DMS 273 (cell line): ENCODE results near the gene RPUSD1.
"Not testable (repeated sequence)": the region's sequence is repeated elsewhere in the genome, so short reads cannot be mapped to it uniquely, and the experiment has no call there.

ENCODE experiments used
- DNase-seq: peaks from one replicate; lab custom pipeline; 2025; ENCODE audit not compliant: unreplicated experiment; lab: John Stamatoyannopoulos, UW

The RPUSD1 gene

GRCh38 chr16:751152-752006 lies 36.8 kb downstream of the RPUSD1 start:
- no peak for DNase-seq

GRCh38 chr16:750485-750884 lies 37.7 kb downstream of the RPUSD1 start:
- no peak for DNase-seq

DNA sequence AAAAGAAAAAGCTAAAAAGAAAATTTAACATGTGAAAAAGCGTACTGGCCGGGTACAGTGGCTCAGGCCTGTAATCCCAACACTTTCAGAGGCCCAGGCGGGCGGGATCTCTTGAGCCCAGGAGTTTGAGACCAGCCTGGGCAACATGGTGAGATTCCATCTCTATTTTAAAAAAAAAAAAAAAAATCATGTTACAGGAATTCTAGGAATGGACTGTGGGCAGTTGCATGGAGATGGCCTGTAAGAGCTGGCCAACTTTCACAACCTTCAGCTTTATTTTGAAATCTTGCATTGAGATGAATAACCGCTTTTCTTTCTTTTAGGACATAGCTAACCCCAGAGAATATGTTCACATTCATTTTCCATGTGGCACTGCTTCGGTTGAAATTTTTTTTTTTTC lies 39.2 kb downstream of the RPUSD1 start:
- no peak for DNase-seq

GRCh38 chr16:747978-748746 lies 40.0 kb downstream of the RPUSD1 start:
- DNase-seq: no peak

DNA sequence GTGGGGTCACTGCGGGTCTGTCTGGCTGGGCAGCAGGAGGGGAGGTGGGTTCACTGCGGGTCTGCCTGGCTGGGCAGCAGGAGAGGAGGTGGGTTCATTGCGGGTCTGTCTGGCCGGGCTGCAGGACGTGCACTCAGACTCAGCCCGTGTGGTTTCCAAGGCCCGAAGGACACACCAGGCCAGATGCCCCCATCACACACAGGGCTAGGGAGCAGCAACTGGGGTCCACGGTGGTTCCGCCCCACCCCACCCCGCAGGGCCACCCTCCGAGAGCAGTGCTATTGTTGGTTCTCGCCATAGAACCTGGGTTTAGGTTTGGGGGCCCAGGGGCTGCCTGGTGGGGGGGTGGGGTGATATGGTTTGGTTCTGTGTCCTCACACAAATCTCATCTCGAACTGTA lies 41.5 kb downstream of the RPUSD1 start:
- no peak for DNase-seq

DNA sequence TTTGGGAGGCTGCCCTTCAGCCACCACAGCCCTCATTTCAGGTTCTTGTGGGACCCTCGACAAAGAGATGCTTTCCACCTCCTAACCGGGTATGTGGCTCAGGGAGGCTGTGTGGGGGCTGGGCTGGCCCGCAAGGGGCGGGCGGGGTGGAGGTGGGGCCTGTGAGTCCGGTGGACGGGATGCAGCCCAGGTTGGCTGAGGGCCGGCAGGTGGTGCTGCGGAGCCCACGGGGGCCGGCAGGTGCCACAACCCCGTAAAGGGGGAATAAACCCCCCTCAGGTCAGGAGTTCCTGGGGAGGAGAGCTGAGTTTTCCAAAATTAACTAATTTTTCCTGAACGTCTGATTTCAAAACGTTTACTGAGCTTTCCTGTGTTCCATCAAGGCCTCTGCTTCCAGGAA lies 42.4 kb downstream of the RPUSD1 start:
- DNase-seq: peak; percentile 46

GRCh38 chr16:743794-744500 lies 44.2 kb downstream of the RPUSD1 start:
- DNase-seq: no peak

DNA sequence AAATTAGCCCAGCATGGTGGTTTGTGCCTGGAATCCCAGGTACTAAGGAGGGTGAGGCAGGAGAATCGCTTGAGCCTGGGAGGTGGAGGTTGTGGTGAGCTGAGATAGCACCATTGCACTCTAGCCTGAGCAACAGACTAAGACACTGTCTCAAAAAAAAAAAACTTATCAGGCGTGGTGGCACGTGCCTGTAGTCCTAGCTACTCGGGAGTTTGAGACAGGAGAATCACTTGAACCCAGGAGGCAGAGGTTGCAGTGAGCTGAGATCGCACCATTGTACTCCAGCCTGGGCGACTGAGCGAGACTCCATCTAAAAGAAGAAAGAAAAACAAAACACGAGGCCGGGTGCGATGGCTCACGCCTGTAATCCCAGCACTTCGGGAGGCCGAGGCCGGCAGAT lies 45.3 kb downstream of the RPUSD1 start:
- DNase-seq: not testable (repeated sequence)

GRCh38 chr16:741986-742629 lies 46.1 kb downstream of the RPUSD1 start:
- DNase-seq: no peak

DNA sequence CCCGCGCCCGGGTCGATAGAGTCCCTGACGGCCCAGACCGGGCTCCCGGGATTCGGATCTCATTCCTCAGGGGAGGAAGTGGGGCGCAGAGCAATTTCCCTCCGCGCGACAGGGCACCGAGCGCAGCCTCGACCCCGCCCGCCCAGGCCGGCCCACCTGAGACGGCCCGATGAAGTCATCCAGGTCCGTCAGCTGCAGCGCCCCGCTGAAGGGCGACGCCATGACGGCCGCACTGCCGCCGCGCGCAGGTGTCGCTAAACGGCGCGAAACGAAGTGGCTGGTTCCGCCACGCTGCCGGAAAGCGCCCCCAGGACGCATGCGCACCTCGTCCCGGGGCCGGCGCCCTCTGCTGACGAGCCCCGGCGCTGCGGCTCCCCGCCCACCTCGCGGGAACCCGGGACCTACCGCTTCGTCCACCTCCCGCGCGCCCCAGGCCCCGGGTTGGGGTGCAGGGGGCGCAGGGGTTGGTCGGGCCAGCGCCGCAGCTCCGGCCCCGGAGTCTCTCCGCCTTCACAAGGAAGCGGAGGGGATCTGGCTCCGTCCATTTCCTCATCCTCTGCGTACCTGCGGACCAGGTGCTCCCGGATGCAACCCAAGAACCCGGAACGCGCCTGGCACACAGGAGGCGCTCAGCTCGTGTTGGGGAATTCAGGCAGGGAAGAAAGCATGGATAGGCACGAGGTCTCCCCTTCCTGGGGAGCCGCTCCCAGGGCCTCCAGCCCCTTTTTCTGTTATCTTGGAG lies 47.2 kb downstream of the RPUSD1 start, which contains the start of gene CIAO3:
CIAO3 (minus strand) TSS at position 234 of the 742 bp plus-strand sequence; CDS start at position 222, 12 bp downstream.
- DNase-seq: peak; percentile 97

DNA sequence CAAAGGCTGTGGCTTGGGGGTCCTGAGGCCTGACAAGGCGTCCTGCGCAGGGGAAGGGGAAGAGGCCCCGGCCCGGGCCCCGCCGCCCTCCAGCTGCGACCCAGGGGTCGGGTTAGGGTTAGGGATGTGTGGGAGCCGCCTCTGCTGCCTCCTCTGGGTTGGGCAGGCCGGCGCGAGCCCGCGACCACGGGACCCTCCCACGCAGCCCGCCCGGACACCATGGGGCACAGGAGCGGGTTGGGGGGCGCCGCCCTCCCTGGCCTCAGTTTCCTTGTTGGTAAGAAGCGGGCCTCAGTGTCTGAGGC lies 47.8 kb downstream of the RPUSD1 start:
- no peak for DNase-seq

GRCh38 chr16:739560-740458 lies 48.4 kb downstream of the RPUSD1 start:
- DNase-seq: no peak

- DNase-seq: no peak
These were observed 51.2 kb downstream of the RPUSD1 start for GRCh38 chr16:736936-737481.

DNA sequence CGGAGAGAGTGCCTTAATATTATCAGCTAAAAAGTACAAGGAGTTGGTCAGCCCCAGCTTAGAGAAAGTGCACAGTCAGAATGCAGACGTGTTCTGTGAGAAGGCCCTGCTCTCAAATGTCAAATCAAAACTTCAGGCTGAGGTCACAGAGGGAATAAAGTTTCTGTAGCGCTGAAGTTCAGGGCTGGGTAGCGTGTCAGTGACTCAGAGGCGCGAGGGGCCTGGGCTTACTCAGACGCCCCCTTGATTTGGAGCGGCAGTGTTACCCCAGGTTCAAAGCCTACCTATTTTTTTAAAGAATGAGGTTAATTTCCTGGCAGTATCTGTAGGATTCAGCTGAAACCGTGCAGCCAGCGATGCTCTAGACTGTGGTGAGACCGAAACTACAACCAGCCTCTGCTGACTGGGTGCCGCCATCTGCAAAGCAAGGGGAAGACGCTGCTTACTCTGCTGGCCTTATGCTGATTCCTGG lies 52.2 kb downstream of the RPUSD1 start:
- no peak for DNase-seq

GRCh38 chr16:734981-735881 lies 53.0 kb downstream of the RPUSD1 start:
- DNase-seq: no peak
